Neuronal stem cell (in vitro differentiated cells): Measurements from ENCODE around the gene MYO10.
A peak's percentile ranks its signal among the peaks of the same experiment; 100 is the strongest.

Experiments
- DNase-seq: peaks from one replicate; pipeline ENCODE4 v3.0.0-alpha.2; 2013; ENCODE audit warnings: low spot score
- H2AFZ ChIP-seq: one replicate; pipeline ENCODE4 v1.6.1; 2013; ENCODE audit warnings: mild to moderate bottlenecking, low read length, inconsistent platforms
- H2AK5ac ChIP-seq: 2 replicates; pipeline ENCODE4 v1.6.1; 2013; ENCODE audit warnings: low read depth, mild to moderate bottlenecking, inconsistent platforms, low read length, moderate library complexity, mixed read lengths
- H2BK120ac ChIP-seq: 2 replicates; pipeline ENCODE4 v1.6.1; 2013; ENCODE audit warnings: low read depth, mild to moderate bottlenecking, inconsistent platforms, low read length, moderate library complexity, mixed read lengths
- H2BK12ac ChIP-seq: one replicate; pipeline ENCODE4 v1.6.1; 2013; ENCODE audit warnings: low read length, inconsistent platforms
- H2BK15ac ChIP-seq: 2 replicates; pipeline ENCODE4 v1.6.1; 2013; ENCODE audit warnings: mild to moderate bottlenecking, low read length, inconsistent platforms, mixed read lengths
- H2BK5ac ChIP-seq: one replicate; pipeline ENCODE4 v1.6.1; 2013; ENCODE audit warnings: inconsistent platforms, mild to moderate bottlenecking, low read length, moderate library complexity
- H3K14ac ChIP-seq: one replicate; pipeline ENCODE4 v1.6.1; 2013; ENCODE audit warnings: low read length, inconsistent platforms
- H3K18ac ChIP-seq: 2 replicates; pipeline ENCODE4 v1.6.1; 2013; ENCODE audit warnings: low read length, inconsistent platforms
- H3K23ac ChIP-seq: 2 replicates; pipeline ENCODE4 v1.6.1; 2013; ENCODE audit warnings: low read depth, mild to moderate bottlenecking, mixed read lengths, low read length, inconsistent platforms; ENCODE audit not compliant: poor library complexity
- H3K27ac ChIP-seq: replicated peaks from 3 replicates; pipeline ENCODE4 v1.5.1; 2013; ENCODE audit warnings: low read length, inconsistent platforms
- H3K27me3 ChIP-seq, 3 experiments: 2 replicates each; pipeline ENCODE4 v1.6.1; 2013; ENCODE audit warnings: low read length in 3 of 3, mild to moderate bottlenecking in 2 of 3, inconsistent platforms in 1 of 3, low read depth in 1 of 3, mixed read lengths in 1 of 3, moderate library complexity in 1 of 3; ENCODE audit not compliant: control insufficient read depth in 3 of 3, insufficient read depth in 3 of 3
- H3K36me3 ChIP-seq, 2 donors: replicated peaks in 1 of 2; 2 replicates each; pipeline ENCODE4 v1.6.1; 2013; ENCODE audit warnings: low read length in 2 of 2; ENCODE audit not compliant: control insufficient read depth in 2 of 2, insufficient read depth in 2 of 2
- H3K4ac ChIP-seq: 2 replicates; pipeline ENCODE4 v1.6.1; 2013; ENCODE audit warnings: inconsistent platforms, mild to moderate bottlenecking, low read length, moderate library complexity
- H3K4me1 ChIP-seq, 2 donors: 1 replicate in 1 of 2; 2 replicates in 1 of 2; pipeline ENCODE4 v1.6.1; 2013; ENCODE audit warnings: low read length in 2 of 2, low read depth in 1 of 2; ENCODE audit not compliant: control insufficient read depth in 2 of 2, insufficient read depth in 1 of 2
- H3K4me2 ChIP-seq: one replicate; pipeline ENCODE4 v1.6.1; 2013; ENCODE audit warnings: mild to moderate bottlenecking, low read length, inconsistent platforms; ENCODE audit not compliant: insufficient read depth, poor library complexity, severe bottlenecking
- H3K4me3 ChIP-seq, 2 donors: 2 replicates each; pipeline ENCODE4 v1.5.1; 2013; ENCODE audit warnings: low read length in 2 of 2, mild to moderate bottlenecking in 2 of 2, inconsistent platforms in 1 of 2, moderate library complexity in 1 of 2
- H3K79me1 ChIP-seq: one replicate; pipeline ENCODE4 v1.6.1; 2013; ENCODE audit warnings: low read depth, mild to moderate bottlenecking, inconsistent platforms, low read length, moderate library complexity
- H3K9ac ChIP-seq: one replicate; pipeline ENCODE4 v1.6.1; 2013; ENCODE audit warnings: mild to moderate bottlenecking, low read depth, low read length, inconsistent platforms; ENCODE audit not compliant: poor library complexity
- H3K9me3 ChIP-seq, 2 donors: replicated peaks in 1 of 2; 2 replicates each; pipeline versions ENCODE3 to v1.6.1; 2013; ENCODE audit warnings: low read length in 2 of 2, mild to moderate bottlenecking in 2 of 2, inconsistent platforms in 1 of 2, low read depth in 1 of 2, mixed read lengths in 1 of 2, moderate library complexity in 1 of 2; ENCODE audit not compliant: control insufficient read depth in 2 of 2, insufficient read depth in 1 of 2
- H4K8ac ChIP-seq: one replicate; pipeline ENCODE4 v1.6.1; 2013; ENCODE audit warnings: low read depth, mild to moderate bottlenecking, inconsistent platforms, low read length, moderate library complexity
- H4K91ac ChIP-seq: one replicate; pipeline ENCODE4 v1.6.1; 2013; ENCODE audit warnings: low read length, low read depth, mild to moderate bottlenecking, inconsistent platforms; ENCODE audit not compliant: poor library complexity
- WGBS, 2 donors: extraction: QIAGEN DNeasy Blood & Tissue Kit; methylation state at CpG; one replicate each; pipeline ENCODE4 v1.1.7; 2013; ENCODE audit warnings: missing lambda C conversion rate in 2 of 2, mixed read lengths in 1 of 2; ENCODE audit not compliant: insufficient read length in 2 of 2, insufficient replicate concordance in 1 of 2; ENCODE audit errors: extremely low coverage in 2 of 2; 5-methylcytosine and 5-hydroxymethylcytosine counted together

The MYO10 gene

DNA sequence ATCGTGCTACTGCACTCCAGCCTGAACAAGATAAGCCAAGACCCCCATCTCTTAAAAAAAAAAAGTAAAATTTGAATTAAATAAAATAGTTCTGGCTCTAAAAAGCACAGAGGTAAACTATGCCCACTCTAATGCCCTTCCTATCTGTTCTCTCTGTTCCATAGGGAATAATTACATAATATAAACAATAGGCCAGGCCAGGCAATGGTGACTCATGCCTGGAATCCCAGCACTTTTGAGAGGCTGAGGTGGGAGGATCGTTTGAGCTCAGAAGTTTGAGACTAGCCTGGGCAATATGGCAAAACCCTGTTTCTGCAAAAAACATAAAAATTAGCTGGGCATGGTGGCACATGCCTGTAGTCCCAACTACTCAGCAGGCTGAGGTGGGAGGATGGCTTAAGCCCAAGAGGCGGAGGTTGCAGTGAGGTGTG is 47.4 kb downstream of the MYO10 start:
- Histone ChIP-seq H3K4ac (no peak overlapping the region), H3K4me2 (no peak overlapping the region), H3K9me3 (no peaks in the 10 kb centered on the region), H2BK15ac (no peak overlapping the region), H3K9ac (no peak overlapping the region), H3K18ac (no peak overlapping the region), H2AFZ (no peak overlapping the region), H2BK120ac (no peak overlapping the region), H4K8ac (no peak overlapping the region), H3K23ac (no peak overlapping the region), H3K4me1 (peaks cover 3 to 8% of the 10 kb centered on the region in 2 donors), H4K91ac (no peak overlapping the region), H3K14ac (no peak overlapping the region), H3K4me3 (no peak overlapping the region), H2AK5ac (no peak overlapping the region), H3K27me3 (no peaks in the 10 kb centered on the region), H3K79me1 (no peaks in the 10 kb centered on the region), H3K36me3 (no peaks in the 10 kb centered on the region), H2BK5ac (no peak overlapping the region), H3K27ac (no peak overlapping the region), H2BK12ac (no peak overlapping the region)
- no CpG with 5 or more reads among the region's 3 CpGs for WGBS, 2 donors
- DNase-seq, result no peak

DNA sequence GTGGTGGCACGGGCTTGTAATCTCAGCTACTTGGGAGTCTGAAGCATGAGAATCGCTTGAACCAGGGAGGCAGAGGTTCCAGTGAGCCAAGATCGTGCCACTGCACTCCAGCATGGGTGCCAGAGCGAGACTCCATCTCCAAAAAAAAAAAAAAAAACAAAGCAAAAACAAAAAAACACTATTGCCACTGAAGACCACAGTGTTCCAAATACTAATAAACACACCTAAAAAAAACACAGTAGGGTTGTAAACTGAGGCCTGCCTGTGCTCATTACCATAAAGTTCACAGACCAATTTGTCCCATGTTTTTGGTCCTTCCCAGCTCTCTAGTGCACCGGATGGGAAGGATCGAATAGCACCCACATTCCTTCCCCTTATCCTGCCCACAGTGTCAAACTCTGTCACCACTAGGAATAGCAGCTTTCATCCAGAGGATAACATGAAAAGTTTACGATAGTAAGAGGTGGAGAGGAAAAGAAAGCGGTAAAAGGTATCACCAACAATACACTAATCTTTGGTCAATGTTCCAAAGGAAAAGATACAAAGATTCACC is 49.2 kb downstream of the MYO10 start:
- no peak overlapping the region for H2BK120ac ChIP-seq
- no peak overlapping the region for H3K14ac ChIP-seq
- no peaks in the 10 kb centered on the region for H3K79me1 ChIP-seq
- no peak overlapping the region for H2AFZ ChIP-seq
- peaks cover 3 to 8% of the 10 kb centered on the region in 2 donors for H3K4me1 ChIP-seq
- H3K9ac ChIP-seq, result no peak overlapping the region
- no peak overlapping the region for H3K18ac ChIP-seq
- no peak for DNase-seq
- no peak overlapping the region for H4K8ac ChIP-seq
- H2BK15ac ChIP-seq, result no peak overlapping the region
- no peak overlapping the region for H3K4me2 ChIP-seq
- no peaks in the 10 kb centered on the region for H3K27me3 ChIP-seq
- H3K23ac ChIP-seq, result no peak overlapping the region
- H4K91ac ChIP-seq, result no peak overlapping the region
- H3K27ac ChIP-seq, result no peak overlapping the region
- no peak overlapping the region for H3K4ac ChIP-seq
- H2BK5ac ChIP-seq, result no peak overlapping the region
- H2BK12ac ChIP-seq, result no peak overlapping the region
- H3K4me3 ChIP-seq, result no peak overlapping the region
- H3K36me3 ChIP-seq, result no peaks in the 10 kb centered on the region
- peaks cover 0 to 2% of the 10 kb centered on the region in 2 donors for H3K9me3 ChIP-seq
- WGBS, 2 donors, result no CpG with 5 or more reads among the region's 8 CpGs
- H2AK5ac ChIP-seq, result no peak overlapping the region

DNA sequence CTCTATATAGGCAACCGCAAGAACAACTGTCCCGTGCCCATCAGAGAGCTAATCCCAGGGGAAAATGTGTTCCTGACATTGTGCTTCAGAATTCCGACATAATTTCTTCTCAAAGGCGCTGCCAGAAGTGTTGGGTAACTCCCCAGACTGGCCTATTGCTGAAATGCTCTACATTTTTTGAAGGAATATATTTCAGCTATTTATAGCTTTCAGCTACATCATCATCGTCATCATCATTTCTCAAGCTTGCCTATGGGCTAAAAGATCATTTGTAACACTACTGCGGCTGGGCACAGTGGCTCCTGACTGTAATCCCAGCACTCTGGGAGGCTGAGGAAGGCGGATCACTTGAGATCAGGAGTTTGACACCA is 49.7 kb downstream of the MYO10 start:
- Histone ChIP-seq H3K4me1 (peaks cover 3 to 12% of the 10 kb centered on the region in 2 donors), H2BK120ac (no peak overlapping the region), H4K8ac (no peak overlapping the region), H2BK12ac (no peak overlapping the region), H3K27ac (no peak overlapping the region), H3K27me3 (no peaks in the 10 kb centered on the region), H3K4me2 (no peak overlapping the region), H3K9ac (no peak overlapping the region), H2BK5ac (no peak overlapping the region), H2AK5ac (no peak overlapping the region), H2AFZ (no peak overlapping the region), H3K4me3 (no peak overlapping the region), H2BK15ac (no peak overlapping the region), H4K91ac (no peak overlapping the region), H3K36me3 (no peaks in the 10 kb centered on the region), H3K14ac (no peak overlapping the region), H3K23ac (no peak overlapping the region), H3K9me3 (peaks cover 0 to 2% of the 10 kb centered on the region in 2 donors), H3K79me1 (no peaks in the 10 kb centered on the region), H3K4ac (no peak overlapping the region), H3K18ac (no peak overlapping the region)
- no CpG with 5 or more reads among the region's 7 CpGs for WGBS, 2 donors
- no peak for DNase-seq

DNA sequence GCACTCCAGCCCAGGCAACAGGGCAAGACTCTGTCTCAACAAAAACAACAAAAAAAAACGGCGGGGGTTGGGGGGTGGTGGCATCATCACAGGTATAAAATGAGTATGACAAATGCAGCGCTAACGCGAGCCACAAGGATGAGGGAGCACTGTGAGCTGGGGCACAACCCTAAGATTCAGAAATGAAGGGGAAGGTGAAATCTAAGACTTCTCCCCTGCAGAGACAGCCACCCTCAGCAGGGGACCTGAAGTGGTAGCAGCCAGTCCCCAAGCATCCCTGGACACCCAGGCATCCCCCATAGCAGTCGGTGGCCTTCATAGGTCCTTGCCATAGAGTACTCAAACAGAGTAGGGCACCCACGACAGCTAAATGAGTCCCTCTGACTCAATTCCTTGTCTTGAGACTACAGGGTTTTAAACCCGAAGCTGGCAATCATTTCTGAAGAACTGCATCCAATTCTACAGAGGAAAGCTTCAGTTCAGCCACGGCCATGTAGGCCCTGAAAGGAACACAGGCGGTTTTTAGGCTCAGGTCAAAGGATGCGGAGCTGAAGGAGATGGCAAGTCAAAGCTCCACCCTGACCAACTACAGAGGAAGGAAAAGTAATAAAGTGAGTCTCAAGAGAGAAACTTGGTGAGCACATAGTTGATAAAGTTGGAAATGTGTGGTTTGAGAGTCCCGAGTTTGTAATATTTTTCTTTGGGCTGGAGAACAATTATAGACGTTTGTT is 50.3 kb downstream of the MYO10 start:
- Histone ChIP-seq H3K4me1 (peaks cover 6 to 16% of the 10 kb centered on the region in 2 donors), H2BK15ac (no peak overlapping the region), H3K23ac (no peak overlapping the region), H3K27me3 (no peaks in the 10 kb centered on the region), H3K36me3 (no peaks in the 10 kb centered on the region), H3K18ac (peak overlapping the region; percentile 45), H2BK12ac (no peak overlapping the region), H2BK5ac (no peak overlapping the region), H2AK5ac (no peak overlapping the region), H2BK120ac (no peak overlapping the region), H3K27ac (no peak overlapping the region), H3K4ac (no peak overlapping the region), H3K4me3 (no peak overlapping the region), H2AFZ (no peak overlapping the region), H3K14ac (no peak overlapping the region), H3K9ac (peak overlapping the region; percentile 30), H3K79me1 (no peaks in the 10 kb centered on the region), H4K8ac (no peak overlapping the region), H4K91ac (no peak overlapping the region), H3K9me3 (peaks cover 0 to 2% of the 10 kb centered on the region in 2 donors), H3K4me2 (no peak overlapping the region)
- no peak for DNase-seq
- WGBS, 2 donors, result no CpG with 5 or more reads among the region's 13 CpGs
